Dedifferentiated amniotic fluid mesenchymal stem cell (primary cell): ENCODE results near the gene PI3.
"Not testable (repeated sequence)": the region's sequence is repeated elsewhere in the genome, so short reads cannot be mapped to it uniquely, and the experiment has no call there.

Experiments
- DNase-seq: peaks from one replicate; pipeline ENCODE4 v3.0.0-alpha.2; 2016; ENCODE audit errors: extremely low spot score

Gene PI3

GRCh38 chr20:45174434-45175364 is at the start of gene PI3:
Gene PI3 (plus strand): TSS chr20:45174902. CDS start chr20:45174923, 21 bp downstream.
- DNase-seq, result no peak

GRCh38 chr20:45128099-45128498 is 46.6 kb upstream of the PI3 start:
- DNase-seq, result no peak

GRCh38 chr20:45136911-45137310 is 37.8 kb upstream of the PI3 start:
- no peak for DNase-seq

DNA sequence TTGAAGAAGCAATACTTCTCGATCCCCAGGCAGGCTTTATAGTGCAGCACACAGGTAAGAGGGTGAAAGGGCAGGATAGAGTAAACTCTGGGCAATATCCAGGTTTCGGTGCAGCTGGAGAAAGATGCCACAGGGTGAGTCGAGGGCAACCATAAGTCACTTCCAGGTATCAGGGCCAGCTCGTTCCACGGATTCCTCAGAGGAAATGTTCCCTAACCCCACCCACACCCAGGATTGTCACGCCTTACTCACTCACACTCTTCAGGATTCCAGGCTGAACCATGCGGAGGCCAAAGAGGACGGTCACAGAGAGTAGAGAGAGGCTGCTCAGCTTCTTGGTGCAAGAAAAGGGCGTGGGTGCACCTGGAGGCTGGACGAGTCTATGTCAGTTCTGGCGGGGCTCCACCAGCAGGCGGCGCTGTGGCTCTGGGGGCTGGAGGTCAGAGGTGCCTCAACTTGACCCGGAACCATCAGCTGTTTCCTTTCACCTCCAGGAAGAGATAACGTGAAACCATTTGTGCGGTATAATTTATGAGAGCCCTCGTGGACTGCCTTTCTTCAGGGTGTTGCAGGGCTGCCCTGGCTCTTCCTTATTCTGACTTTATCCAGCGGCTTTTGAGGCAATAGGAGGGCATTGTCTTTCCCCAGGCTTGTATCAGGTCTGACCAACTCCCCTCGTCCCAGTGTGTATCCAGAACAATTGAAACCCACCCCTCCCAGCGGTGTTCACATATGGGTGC is 36.0 kb upstream of the PI3 start:
- DNase-seq, result no peak

- DNase-seq, result not testable (repeated sequence)
Measured at GRCh38 chr20:45139733-45140375, 34.8 kb upstream of the PI3 start.

- DNase-seq, result no peak
Measured at GRCh38 chr20:45140836-45141235, 33.9 kb upstream of the PI3 start.

- DNase-seq, result no peak
Measured at GRCh38 chr20:45149062-45149461, 25.6 kb upstream of the PI3 start.

DNA sequence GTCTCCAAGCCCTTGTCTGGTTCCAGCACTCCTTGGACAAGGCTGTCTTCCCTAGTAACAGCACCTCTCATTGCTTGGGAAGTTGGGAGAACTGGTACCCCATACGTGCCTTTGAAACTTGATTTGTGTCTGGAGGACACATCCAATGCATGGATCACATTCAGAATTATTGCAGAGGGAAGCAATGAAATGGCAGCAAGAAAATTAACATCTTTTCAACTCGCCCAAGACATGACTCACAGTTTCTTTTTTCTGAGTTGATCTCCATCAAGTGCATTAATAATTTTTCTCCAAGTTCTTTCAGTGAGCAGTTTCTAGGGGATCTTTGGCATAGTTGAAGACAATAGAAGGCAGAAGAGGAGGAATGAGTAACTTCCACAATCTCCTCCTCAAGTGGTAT is 22.3 kb upstream of the PI3 start:
- DNase-seq, result no peak

DNA sequence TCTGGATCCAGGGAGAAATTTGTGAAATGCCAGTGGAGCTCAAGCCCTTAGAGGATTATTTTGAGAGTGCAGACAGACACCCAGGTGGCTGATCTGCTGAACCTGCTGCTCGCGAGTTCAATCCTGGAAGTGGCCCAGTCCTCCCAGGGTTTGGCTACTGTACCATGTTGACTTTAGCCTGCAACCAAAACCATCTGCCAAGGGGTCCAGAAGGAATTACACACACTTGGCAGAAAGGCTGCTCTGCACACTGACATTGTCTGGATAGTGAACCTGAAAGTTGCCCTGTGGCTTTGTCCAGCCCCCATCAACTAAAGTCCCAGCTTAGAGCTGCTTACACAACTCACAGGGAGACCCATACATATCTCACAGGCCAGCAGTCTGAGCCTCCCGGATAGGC is 21.6 kb upstream of the PI3 start:
- DNase-seq, result no peak

GRCh38 chr20:45153752-45154151 is 20.9 kb upstream of the PI3 start:
- DNase-seq, result no peak

GRCh38 chr20:45154183-45154582 is 20.5 kb upstream of the PI3 start:
- DNase-seq, result no peak

GRCh38 chr20:45154794-45155193 is 19.9 kb upstream of the PI3 start:
- DNase-seq, result not testable (repeated sequence)

- no peak for DNase-seq
Measured at GRCh38 chr20:45156713-45157112, 18.0 kb upstream of the PI3 start.

GRCh38 chr20:45157962-45158361 is 16.7 kb upstream of the PI3 start:
- DNase-seq, result no peak

DNA sequence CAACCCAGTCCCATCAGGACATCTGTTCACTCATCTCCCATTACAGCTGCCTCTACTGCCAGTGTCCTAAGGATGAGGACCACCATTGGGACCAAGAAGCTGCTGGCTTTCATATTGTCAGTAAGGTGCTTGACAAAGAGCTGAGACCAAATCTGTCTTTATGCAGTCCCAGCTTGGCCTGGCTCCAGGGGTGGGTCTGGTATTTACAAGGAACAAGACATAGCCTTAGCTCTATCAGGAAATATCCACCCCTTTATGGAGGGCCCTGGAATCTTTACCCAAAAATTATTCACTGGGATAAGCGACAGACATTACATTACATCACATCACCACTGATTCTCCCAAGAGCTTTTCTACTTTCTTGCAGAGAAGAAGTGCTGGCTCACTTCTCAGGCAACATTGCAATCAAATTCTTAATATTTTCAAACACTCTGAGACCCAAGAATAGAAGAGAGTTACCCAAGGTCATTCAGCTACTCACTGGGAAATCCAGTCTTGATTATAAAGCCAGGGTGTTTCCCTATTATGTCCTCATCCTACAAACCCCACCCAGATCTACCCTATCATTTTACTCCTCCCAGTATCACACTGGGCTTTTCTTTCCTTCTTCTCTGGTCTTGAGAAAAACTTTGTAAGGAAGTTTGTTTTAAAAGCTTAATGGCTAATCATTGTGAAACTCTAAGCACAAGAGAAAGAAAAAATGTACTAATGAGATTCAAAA is 11.5 kb upstream of the PI3 start:
- no peak for DNase-seq

DNA sequence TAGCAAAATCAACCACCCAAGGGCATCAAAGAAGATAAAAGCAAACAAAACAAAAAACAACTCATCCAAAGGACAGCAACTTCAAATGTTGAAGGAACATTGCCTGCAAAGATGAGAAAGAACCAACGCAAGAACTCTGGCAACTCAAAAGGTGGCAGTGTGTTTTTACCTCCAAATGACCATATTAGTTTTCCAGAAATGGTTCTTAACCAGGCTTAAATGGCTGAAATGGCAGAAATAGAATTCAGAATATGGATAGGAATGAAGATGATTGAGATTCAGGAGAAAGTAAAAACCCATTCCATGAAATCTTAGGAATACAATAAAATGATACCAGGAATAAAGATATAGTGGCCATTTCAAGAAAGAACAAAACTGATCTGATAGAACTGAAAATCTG is 9.8 kb upstream of the PI3 start:
- no peak for DNase-seq

GRCh38 chr20:45173522-45173921 is 1.2 kb upstream of the PI3 start:
- DNase-seq, result no peak

DNA sequence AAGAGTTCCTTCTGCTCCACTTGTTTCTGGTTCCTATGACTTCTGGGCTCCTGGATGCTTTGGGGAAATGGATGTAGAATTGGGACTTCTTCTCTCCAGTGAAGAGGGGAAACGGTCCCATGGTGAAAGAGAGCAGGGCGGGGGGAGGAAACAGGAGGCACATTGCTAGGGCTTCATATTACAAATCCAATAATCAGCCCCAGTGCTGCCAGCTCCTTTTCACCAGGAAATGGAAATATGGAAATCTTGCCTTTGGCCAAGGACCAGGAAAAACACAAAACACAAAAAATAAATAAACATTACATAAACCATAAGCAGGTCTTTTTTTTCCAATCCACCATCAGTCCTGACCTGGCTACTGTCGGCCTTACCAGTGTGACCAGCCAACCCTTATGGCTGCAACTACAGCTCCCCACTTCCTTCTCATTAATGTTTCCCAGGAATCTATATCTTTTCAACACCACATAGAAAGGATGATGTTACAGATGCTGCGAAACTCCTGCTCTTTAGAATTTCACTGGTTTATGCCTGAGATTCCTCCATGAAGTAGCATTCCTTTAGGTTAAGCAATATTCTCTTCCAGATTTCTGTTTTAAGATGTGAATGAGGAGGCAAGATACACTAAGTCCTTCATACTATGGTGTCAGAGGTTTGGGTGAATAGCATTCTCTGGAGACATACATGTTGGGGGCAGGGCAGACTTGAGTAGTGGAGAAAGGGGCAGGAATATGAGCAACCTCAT is 2.0 kb downstream of the PI3 start:
- no peak for DNase-seq

GRCh38 chr20:45179166-45179565 is 4.5 kb downstream of the PI3 start:
- no peak for DNase-seq

DNA sequence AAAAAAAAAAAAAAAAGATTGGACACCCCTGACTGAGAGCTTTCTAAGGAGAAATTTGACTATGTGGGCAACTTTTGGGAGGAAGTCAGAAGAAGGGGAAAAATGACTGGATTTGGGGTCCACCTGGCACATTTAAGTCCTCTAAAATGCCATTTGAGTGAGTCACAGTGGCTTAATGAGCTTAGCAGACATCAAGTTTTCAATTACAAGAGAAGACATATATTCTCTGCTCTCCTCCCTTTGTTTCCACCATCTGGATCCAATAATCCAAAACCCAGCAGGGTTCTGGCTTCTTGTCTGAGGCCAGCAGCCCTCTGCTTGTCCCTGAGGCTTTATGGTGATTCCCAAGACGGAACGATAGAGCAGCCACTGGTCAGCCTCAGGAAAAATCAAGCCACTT is 6.9 kb downstream of the PI3 start:
- DNase-seq, result no peak

GRCh38 chr20:45183084-45183483 is 8.4 kb downstream of the PI3 start:
- no peak for DNase-seq
